CD8-positive, alpha-beta memory T cell (primary cell): Measurements from ENCODE around the gene GPR150. TPM values are rescaled to one million over a fixed set of nuclear protein-coding genes. Genes with fewer than 3 reads are reported as not detected.

Experiments
- CTCF ChIA-PET: fragments of 350-600 bp; sonication (Branson Sonifier 250); formaldehyde crosslinking; loops from one replicate; lab custom pipeline; 2021; ENCODE audit warnings: antibody characterized with exemption; lab: Charles Lee
- POLR2A ChIA-PET: fragments of 350-600 bp; sonication (Branson Sonifier 250); formaldehyde crosslinking; loops from one replicate; lab custom pipeline; 2021; ENCODE audit warnings: antibody characterized with exemption; lab: Charles Lee
- DNase-seq, 5 donors: peaks; one replicate each; pipeline versions ENCODE4 v3.0.0 to v3.0.0-alpha.2; 2020 to 2022; ENCODE audit warnings: mixed read lengths in 1 of 5
- H3K27ac ChIP-seq: one replicate; pipeline ENCODE4 v1.7.0; 2013; ENCODE audit warnings: low read depth, mild to moderate bottlenecking, low read length, moderate library complexity
- H3K27me3 ChIP-seq: 2 replicates; pipeline ENCODE4 v1.7.0; 2013; ENCODE audit warnings: low read length, mild to moderate bottlenecking; ENCODE audit not compliant: insufficient read depth, poor library complexity, severe bottlenecking
- H3K36me3 ChIP-seq: 2 replicates; pipeline ENCODE4 v1.7.0; 2013; ENCODE audit warnings: mild to moderate bottlenecking, low read length, moderate library complexity; ENCODE audit not compliant: insufficient read depth
- H3K4me1 ChIP-seq: 2 replicates; pipeline ENCODE4 v1.7.0; 2013; ENCODE audit warnings: mild to moderate bottlenecking, low read length, moderate library complexity; ENCODE audit not compliant: insufficient read depth
- H3K4me3 ChIP-seq: 2 replicates; pipeline ENCODE4 v1.7.0; 2013; ENCODE audit warnings: mild to moderate bottlenecking, low read length
- H3K9me3 ChIP-seq: 2 replicates; pipeline ENCODE4 v1.7.0; 2013; ENCODE audit warnings: mild to moderate bottlenecking, low read length
- H3K27ac Mint-ChIP-seq, 8 donors: one replicate each; pipeline ENCODE4 v1.8.0; 2020 to 2021; ENCODE audit warnings: mixed read lengths in 8 of 8, mild to moderate bottlenecking in 6 of 8, inconsistent platforms in 3 of 8, moderate library complexity in 3 of 8
- H3K27me3 Mint-ChIP-seq, 2 donors: one replicate each; pipeline ENCODE4 v1.8.0; 2020 to 2021; ENCODE audit warnings: mixed read lengths in 2 of 2, mild to moderate bottlenecking in 1 of 2, moderate library complexity in 1 of 2
- H3K36me3 Mint-ChIP-seq, 3 donors: one replicate each; pipeline ENCODE4 v1.8.0; 2020 to 2021; ENCODE audit warnings: mixed read lengths in 3 of 3, inconsistent platforms in 1 of 3, mild to moderate bottlenecking in 1 of 3
- H3K4me1 Mint-ChIP-seq, 3 donors: one replicate each; pipeline ENCODE4 v1.8.0; 2020 to 2021; ENCODE audit warnings: mixed read lengths in 3 of 3, inconsistent platforms in 1 of 3, mild to moderate bottlenecking in 1 of 3
- H3K4me3 Mint-ChIP-seq, 7 donors: one replicate each; pipeline ENCODE4 v1.8.0; 2020 to 2021; ENCODE audit warnings: mixed read lengths in 7 of 7, mild to moderate bottlenecking in 6 of 7, moderate library complexity in 4 of 7, inconsistent platforms in 2 of 7
- H3K9me3 Mint-ChIP-seq, 5 donors: one replicate each; pipeline ENCODE4 v1.8.0; 2020 to 2022; ENCODE audit warnings: mixed read lengths in 5 of 5, mild to moderate bottlenecking in 3 of 5, moderate library complexity in 2 of 5, inconsistent platforms in 1 of 5
- polyA plus RNA-seq: library from polyadenylated mRNA; unstranded; fragments of 300-500 nt; fragmentation: Illumina TruSeq; gene quantifications from one replicate; pipeline ENCODE4 v1.2.3, GENCODE V29; 2021
- total RNA-seq, 2 experiments: library from RNA; stranded (reverse); gene quantifications; one replicate each; pipeline ENCODE4 v1.2.3, GENCODE V29; 2021

The GPR150 gene
- total and polyA plus RNA-seq, 3 experiments from 2014 or later, result 0.18 to 2.8 (median 0.26) TPM

GRCh38 chr5:95660060-95660459 lies 40.2 kb downstream of the GPR150 start:
- no peaks in the 10 kb centered on the region for H3K27me3 Mint-ChIP-seq
- ChIA-PET POLR2A (no interaction called here), CTCF (no interaction called here)
- H3K9me3 Mint-ChIP-seq, result no peaks in the 10 kb centered on the region
- Histone ChIP-seq H3K27me3 (no peaks in the 10 kb centered on the region), H3K4me1 (peaks cover 6% of the 10 kb centered on the region), H3K27ac (no peak overlapping the region), H3K36me3 (no peaks in the 10 kb centered on the region), H3K4me3 (no peak overlapping the region), H3K9me3 (no peaks in the 10 kb centered on the region)
- DNase-seq, result no peak
- peaks cover 0 to 17% (median 8%) of the 10 kb centered on the region in 3 donors for H3K36me3 Mint-ChIP-seq
- peaks cover 3 to 4% (median 3%) of the 10 kb centered on the region in 3 donors for H3K4me1 Mint-ChIP-seq
- no peak overlapping the region for H3K4me3 Mint-ChIP-seq
- H3K27ac Mint-ChIP-seq, result no peak overlapping the region

GRCh38 chr5:95662946-95663345 lies 43.1 kb downstream of the GPR150 start:
- Mint-ChIP-seq H3K27ac (no peak overlapping the region), H3K9me3 (no peaks in the 10 kb centered on the region), H3K4me3 (no peak overlapping the region), H3K4me1 (peaks cover 3 to 4% (median 3%) of the 10 kb centered on the region in 3 donors), H3K36me3 (peaks cover 0 to 4% (median 1%) of the 10 kb centered on the region in 3 donors), H3K27me3 (no peaks in the 10 kb centered on the region)
- no peak overlapping the region for H3K4me3 ChIP-seq
- POLR2A ChIA-PET, result no interaction called here
- no peak for DNase-seq
- no peak overlapping the region for H3K27ac ChIP-seq
- no peaks in the 10 kb centered on the region for H3K27me3 ChIP-seq
- H3K36me3 ChIP-seq, result no peaks in the 10 kb centered on the region
- peaks cover 6% of the 10 kb centered on the region for H3K4me1 ChIP-seq
- CTCF ChIA-PET, result interaction anchor here (3.7 kb wide), 1 partner anchor 118 kb away, joined by 15 read pairs; no protein-coding TSS in a partner anchor
- no peaks in the 10 kb centered on the region for H3K9me3 ChIP-seq

GRCh38 chr5:95664204-95664786 lies 44.4 kb downstream of the GPR150 start:
- Mint-ChIP-seq H3K27me3 (no peaks in the 10 kb centered on the region), H3K4me3 (no peak overlapping the region), H3K9me3 (no peaks in the 10 kb centered on the region), H3K36me3 (peaks cover 0 to 2% (median 0%) of the 10 kb centered on the region in 3 donors), H3K4me1 (peaks cover 3 to 4% (median 3%) of the 10 kb centered on the region in 3 donors), H3K27ac (no peak overlapping the region)
- ChIA-PET CTCF (interaction anchor here (0.7 to 3.7 kb wide), 12 partner anchors 9 to 182 kb away, joined by 3 to 15 read pairs (median 4); partner anchors contain the start of genes GLRX, RFESD and RHOBTB3), POLR2A (no interaction called here)
- Histone ChIP-seq H3K4me1 (peaks cover 6% of the 10 kb centered on the region), H3K9me3 (no peaks in the 10 kb centered on the region), H3K36me3 (no peaks in the 10 kb centered on the region), H3K4me3 (no peak overlapping the region), H3K27me3 (no peaks in the 10 kb centered on the region), H3K27ac (no peak overlapping the region)
- DNase-seq, result peak in 3 of 5 donors; percentile 7 to 17 (median 8)

- Mint-ChIP-seq H3K4me1 (peaks cover 3 to 4% (median 3%) of the 10 kb centered on the region in 3 donors), H3K36me3 (no peaks in the 10 kb centered on the region), H3K9me3 (no peaks in the 10 kb centered on the region), H3K4me3 (no peak overlapping the region), H3K27me3 (peaks cover 0 to 2% of the 10 kb centered on the region in 2 donors), H3K27ac (no peak overlapping the region)
- ChIA-PET POLR2A (no interaction called here), CTCF (interaction anchor here (1.1 to 1.5 kb wide), 2 partner anchors 23 to 114 kb away, joined by 3 to 4 read pairs; no protein-coding TSS in a partner anchor)
- no peak overlapping the region for H3K27ac ChIP-seq
- no peak overlapping the region for H3K4me3 ChIP-seq
- no peaks in the 10 kb centered on the region for H3K27me3 ChIP-seq
- DNase-seq, result no peak
- peaks cover 6% of the 10 kb centered on the region for H3K4me1 ChIP-seq
- H3K36me3 ChIP-seq, result no peaks in the 10 kb centered on the region
- H3K9me3 ChIP-seq, result no peaks in the 10 kb centered on the region
Measured at GRCh38 chr5:95667061-95667618, 47.3 kb downstream of the GPR150 start.

- Mint-ChIP-seq H3K4me3 (no peak overlapping the region), H3K27ac (peak overlapping the region in 1 of 8 donors; percentile 53), H3K36me3 (no peaks in the 10 kb centered on the region), H3K27me3 (peaks cover 0 to 2% of the 10 kb centered on the region in 2 donors), H3K4me1 (peaks cover 3 to 4% (median 3%) of the 10 kb centered on the region in 3 donors), H3K9me3 (no peaks in the 10 kb centered on the region)
- Histone ChIP-seq H3K27me3 (no peaks in the 10 kb centered on the region), H3K36me3 (no peaks in the 10 kb centered on the region), H3K27ac (no peak overlapping the region), H3K9me3 (no peaks in the 10 kb centered on the region), H3K4me1 (peaks cover 6% of the 10 kb centered on the region), H3K4me3 (no peak overlapping the region)
- CTCF ChIA-PET, result interaction anchor here (1.1 kb wide), 1 partner anchor 114 kb away, joined by 4 read pairs; no protein-coding TSS in a partner anchor
- DNase-seq, result no peak
- POLR2A ChIA-PET, result no interaction called here
Measured at GRCh38 chr5:95667678-95668077, 47.8 kb downstream of the GPR150 start.

- peaks cover 0 to 2% of the 10 kb centered on the region in 2 donors for H3K27me3 Mint-ChIP-seq
- no peaks in the 10 kb centered on the region for H3K27me3 ChIP-seq
- no peaks in the 10 kb centered on the region for H3K36me3 Mint-ChIP-seq
- ChIA-PET POLR2A (no interaction called here), CTCF (interaction anchor here (1.1 to 1.5 kb wide), 2 partner anchors 56 to 113 kb away, joined by 3 to 4 read pairs; no protein-coding TSS in a partner anchor)
- H3K4me1 Mint-ChIP-seq, result peaks cover 3 to 4% (median 3%) of the 10 kb centered on the region in 3 donors
- H3K36me3 ChIP-seq, result no peaks in the 10 kb centered on the region
- no peak for DNase-seq
- no peak overlapping the region for H3K4me3 ChIP-seq
- H3K27ac Mint-ChIP-seq, result no peak overlapping the region
- no peaks in the 10 kb centered on the region for H3K9me3 ChIP-seq
- H3K27ac ChIP-seq, result no peak overlapping the region
- H3K9me3 Mint-ChIP-seq, result no peaks in the 10 kb centered on the region
- peaks cover 6% of the 10 kb centered on the region for H3K4me1 ChIP-seq
- no peak overlapping the region for H3K4me3 Mint-ChIP-seq
Measured at GRCh38 chr5:95668216-95668615, 48.3 kb downstream of the GPR150 start.

- ChIA-PET POLR2A (no interaction called here), CTCF (interaction anchor here (1.5 kb wide), 1 partner anchor 55 kb away, joined by 3 read pairs; no protein-coding TSS in a partner anchor)
- Histone ChIP-seq H3K36me3 (no peaks in the 10 kb centered on the region), H3K4me1 (peaks cover 6% of the 10 kb centered on the region), H3K27me3 (no peaks in the 10 kb centered on the region), H3K4me3 (no peak overlapping the region), H3K27ac (no peak overlapping the region), H3K9me3 (no peaks in the 10 kb centered on the region)
- H3K4me1 Mint-ChIP-seq, result peaks cover 3 to 4% (median 3%) of the 10 kb centered on the region in 3 donors
- peaks cover 0 to 2% of the 10 kb centered on the region in 2 donors for H3K27me3 Mint-ChIP-seq
- H3K36me3 Mint-ChIP-seq, result no peaks in the 10 kb centered on the region
- no peak for DNase-seq
- H3K4me3 Mint-ChIP-seq, result no peak overlapping the region
- H3K27ac Mint-ChIP-seq, result no peak overlapping the region
- no peaks in the 10 kb centered on the region for H3K9me3 Mint-ChIP-seq
Measured at GRCh38 chr5:95668728-95669127, 48.8 kb downstream of the GPR150 start.

- POLR2A ChIA-PET, result no interaction called here
- CTCF ChIA-PET, result interaction anchor here (1.5 kb wide), 1 partner anchor 54 kb away, joined by 3 read pairs; no protein-coding TSS in a partner anchor
Measured at GRCh38 chr5:95669540-95669939, 49.7 kb downstream of the GPR150 start.

More at GRCh38 chr5:95669540-95669939, 49.7 kb downstream of the GPR150 start:
- Mint-ChIP-seq H3K4me3 (no peak overlapping the region), H3K36me3 (no peaks in the 10 kb centered on the region), H3K27ac (no peak overlapping the region), H3K9me3 (no peaks in the 10 kb centered on the region), H3K4me1 (no peaks in the 10 kb centered on the region), H3K27me3 (peaks cover 0 to 2% of the 10 kb centered on the region in 2 donors)
- no peak for DNase-seq
- no peak overlapping the region for H3K27ac ChIP-seq
- no peak overlapping the region for H3K4me3 ChIP-seq
- no peaks in the 10 kb centered on the region for H3K36me3 ChIP-seq
- H3K9me3 ChIP-seq, result no peaks in the 10 kb centered on the region
- no peaks in the 10 kb centered on the region for H3K4me1 ChIP-seq
- H3K27me3 ChIP-seq, result no peaks in the 10 kb centered on the region
